Vagina (tissue), 2 donors: ENCODE measurements around the gene MAD1L1. TPM values are rescaled to one million over a fixed set of nuclear protein-coding genes. Genes with fewer than 3 reads are reported as not detected.

Experiments
- DNase-seq, 2 donors: peaks; one replicate each; pipeline ENCODE4 v3.0.0-alpha.2; 2017; ENCODE audit errors: extremely low spot score in 2 of 2
- H3K27ac ChIP-seq: fragments of 200-600 bp; sonication (generic); one replicate; pipeline ENCODE4 v1.5.1; 2019
- H3K27me3 ChIP-seq: fragments of 200-600 bp; sonication (generic); one replicate; pipeline ENCODE4 v1.5.1; 2019
- H3K36me3 ChIP-seq, 2 donors: fragments of 200-600 bp; sonication (generic); one replicate each; pipeline ENCODE4 v1.5.1; 2017 to 2019
- H3K4me1 ChIP-seq: fragments of 200-600 bp; sonication (generic); one replicate; pipeline ENCODE4 v1.5.1; 2019
- H3K4me3 ChIP-seq, 2 donors: fragments of 200-600 bp; sonication (generic); 1 replicate in 1 of 2; 2 replicates in 1 of 2; pipeline ENCODE4 v1.5.1; 2016 to 2019
- H3K9me3 ChIP-seq: fragments of 200-600 bp; sonication (generic); one replicate; pipeline ENCODE4 v1.5.1; 2019
- POLR2A ChIP-seq, 2 donors: fragments of 450-650 bp; IDR thresholded peaks; one replicate each; pipeline ENCODE4 v1.6.1; 2017; ENCODE audit warnings: antibody characterized with exemption in 2 of 2, mild to moderate bottlenecking in 2 of 2, moderate library complexity in 2 of 2
- POLR2AphosphoS5 ChIP-seq, 2 donors: sonication (generic); formaldehyde crosslinking; IDR thresholded peaks; one replicate each; pipeline ENCODE4 v1.9.0; 2017; ENCODE audit warnings: antibody characterized with exemption in 2 of 2, mild to moderate bottlenecking in 2 of 2, low read depth in 1 of 2; ENCODE audit not compliant: insufficient read depth in 1 of 2
- intact Hi-C: fragments of 100-400 bp; cut with DNase I; formaldehyde crosslinking; loops from one replicate; pipeline ENCODE4 v1.15.1; 2023
- total RNA-seq: library from RNA; depleted of rRNA; stranded (reverse); fragments of >200 nt; gene quantifications from one replicate; pipeline ENCODE4 v1.2.3, GENCODE V29; 2016
- TF ChIP-seq, protein P1 (sequence below), 3 experiments: fragments of 450-650 bp in 2 of 3; fragments of 200-600 bp in 1 of 3; sonication (generic) in 1 of 3; IDR thresholded peaks; one replicate each; pipeline ENCODE4 v1.5.1; 2017 to 2019; ENCODE audit warnings: antibody characterized with exemption in 3 of 3, mild to moderate bottlenecking in 2 of 3, moderate library complexity in 2 of 3

MAD1L1 gene
- total RNA-seq, 1 donor from 2014 or later = 62.4 TPM

DNA sequence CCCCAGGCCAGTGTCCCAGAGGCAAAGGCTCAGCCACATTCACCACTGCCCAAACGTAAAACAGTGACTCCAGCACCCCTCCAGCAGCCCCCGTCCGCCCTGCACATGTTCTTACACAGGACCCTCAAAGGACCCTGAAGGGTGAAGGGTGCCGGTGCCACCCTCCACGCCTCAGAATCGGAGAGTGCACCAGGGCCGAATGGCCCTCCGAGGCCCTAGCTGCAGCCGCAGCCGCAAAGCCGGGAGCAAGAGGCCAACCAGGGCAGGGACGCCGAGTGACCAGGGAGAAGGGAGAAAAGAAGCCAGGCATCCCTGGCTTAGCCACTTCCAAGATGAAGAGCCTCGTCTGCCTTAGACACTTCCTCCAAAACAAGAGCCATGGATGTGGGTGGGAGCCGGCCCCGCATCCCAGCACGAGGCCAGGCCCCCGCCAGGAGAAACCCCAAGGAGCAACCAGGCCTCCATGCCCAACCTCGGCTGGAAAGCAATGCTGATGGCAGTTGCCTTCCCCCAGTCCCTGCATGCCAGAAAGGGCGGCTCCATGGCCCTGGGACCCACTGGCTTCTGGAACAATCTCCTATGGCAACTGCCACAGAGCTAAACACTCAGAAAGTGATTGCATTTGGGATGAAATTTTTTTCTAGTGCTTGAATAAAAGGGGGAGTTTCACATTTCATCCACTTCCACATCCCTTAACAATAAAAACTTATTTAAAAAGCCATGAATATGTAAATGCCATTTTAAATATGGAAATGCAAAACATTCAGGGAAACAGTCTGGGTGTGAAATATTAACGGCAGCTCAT, 92.3 kb downstream of the MAD1L1 start:
- H3K4me3 ChIP-seq = no peak overlapping the region
- H3K27ac ChIP-seq = no peak overlapping the region
- H3K9me3 ChIP-seq = no peaks in the 10 kb centered on the region
- DNase-seq = no peak
- no peaks in the 10 kb centered on the region for H3K27me3 ChIP-seq
- intact Hi-C loops = no loop called here
- peaks cover 0 to 10% of the 10 kb centered on the region in 2 donors for H3K36me3 ChIP-seq
- no peaks in the 10 kb centered on the region for H3K4me1 ChIP-seq
- TF ChIP-seq POLR2AphosphoS5 (IDR thresholded peaks at IDR 0.05; ENCODE audit: insufficient read depth in 1 of 2, low read depth in 1 of 2) (no peak), POLR2A (IDR thresholded peaks at IDR 0.05) (no peak)
- TF ChIP-seq, protein P1, sequence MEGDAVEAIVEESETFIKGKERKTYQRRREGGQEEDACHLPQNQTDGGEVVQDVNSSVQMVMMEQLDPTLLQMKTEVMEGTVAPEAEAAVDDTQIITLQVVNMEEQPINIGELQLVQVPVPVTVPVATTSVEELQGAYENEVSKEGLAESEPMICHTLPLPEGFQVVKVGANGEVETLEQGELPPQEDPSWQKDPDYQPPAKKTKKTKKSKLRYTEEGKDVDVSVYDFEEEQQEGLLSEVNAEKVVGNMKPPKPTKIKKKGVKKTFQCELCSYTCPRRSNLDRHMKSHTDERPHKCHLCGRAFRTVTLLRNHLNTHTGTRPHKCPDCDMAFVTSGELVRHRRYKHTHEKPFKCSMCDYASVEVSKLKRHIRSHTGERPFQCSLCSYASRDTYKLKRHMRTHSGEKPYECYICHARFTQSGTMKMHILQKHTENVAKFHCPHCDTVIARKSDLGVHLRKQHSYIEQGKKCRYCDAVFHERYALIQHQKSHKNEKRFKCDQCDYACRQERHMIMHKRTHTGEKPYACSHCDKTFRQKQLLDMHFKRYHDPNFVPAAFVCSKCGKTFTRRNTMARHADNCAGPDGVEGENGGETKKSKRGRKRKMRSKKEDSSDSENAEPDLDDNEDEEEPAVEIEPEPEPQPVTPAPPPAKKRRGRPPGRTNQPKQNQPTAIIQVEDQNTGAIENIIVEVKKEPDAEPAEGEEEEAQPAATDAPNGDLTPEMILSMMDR (IDR thresholded peaks at IDR 0.05) = no peak

DNA sequence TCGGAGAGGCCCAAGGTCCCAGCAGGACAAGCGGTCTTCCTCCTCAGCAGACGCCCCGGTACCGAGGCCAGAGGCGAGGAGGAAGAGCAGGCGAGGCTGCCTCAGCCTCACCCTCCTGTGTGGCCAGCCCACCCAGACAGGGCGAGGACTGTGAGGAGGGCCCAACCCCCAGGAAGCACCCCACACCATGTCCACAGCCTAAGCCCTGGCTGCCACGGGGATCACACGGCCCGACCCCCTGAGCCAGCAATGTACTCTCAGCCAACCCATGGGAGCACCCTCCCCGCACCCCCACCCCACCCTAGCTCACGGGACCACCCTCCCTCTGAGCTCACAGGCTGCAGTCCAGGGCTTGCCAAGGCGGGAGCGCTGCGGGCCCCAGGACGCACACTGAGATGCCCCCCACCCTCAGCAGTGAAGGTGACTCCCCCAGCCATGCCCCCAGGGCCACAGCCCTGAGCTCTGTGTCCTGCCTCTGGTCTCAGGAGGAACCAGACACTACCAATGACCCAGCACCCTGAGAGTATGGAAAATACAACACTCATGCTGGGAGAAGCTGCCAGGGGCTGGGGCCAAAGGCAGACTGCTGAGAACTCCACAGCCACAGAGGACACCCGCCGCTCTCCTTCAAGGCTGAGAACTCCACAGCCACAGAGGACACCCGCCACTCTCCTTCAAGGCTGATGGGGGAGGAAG, 93.6 kb downstream of the MAD1L1 start:
- no peak overlapping the region for H3K27ac ChIP-seq
- no peak for DNase-seq
- H3K36me3 ChIP-seq = peaks cover 0 to 6% of the 10 kb centered on the region in 2 donors
- H3K27me3 ChIP-seq = no peaks in the 10 kb centered on the region
- no peaks in the 10 kb centered on the region for H3K9me3 ChIP-seq
- no peaks in the 10 kb centered on the region for H3K4me1 ChIP-seq
- H3K4me3 ChIP-seq = no peak overlapping the region
- TF ChIP-seq, protein P1 (IDR thresholded peaks at IDR 0.05) = no peak
- TF ChIP-seq POLR2AphosphoS5 (IDR thresholded peaks at IDR 0.05; ENCODE audit: insufficient read depth in 1 of 2, low read depth in 1 of 2) (no peak), POLR2A (IDR thresholded peaks at IDR 0.05) (no peak)
- intact Hi-C loops = no loop called here

DNA sequence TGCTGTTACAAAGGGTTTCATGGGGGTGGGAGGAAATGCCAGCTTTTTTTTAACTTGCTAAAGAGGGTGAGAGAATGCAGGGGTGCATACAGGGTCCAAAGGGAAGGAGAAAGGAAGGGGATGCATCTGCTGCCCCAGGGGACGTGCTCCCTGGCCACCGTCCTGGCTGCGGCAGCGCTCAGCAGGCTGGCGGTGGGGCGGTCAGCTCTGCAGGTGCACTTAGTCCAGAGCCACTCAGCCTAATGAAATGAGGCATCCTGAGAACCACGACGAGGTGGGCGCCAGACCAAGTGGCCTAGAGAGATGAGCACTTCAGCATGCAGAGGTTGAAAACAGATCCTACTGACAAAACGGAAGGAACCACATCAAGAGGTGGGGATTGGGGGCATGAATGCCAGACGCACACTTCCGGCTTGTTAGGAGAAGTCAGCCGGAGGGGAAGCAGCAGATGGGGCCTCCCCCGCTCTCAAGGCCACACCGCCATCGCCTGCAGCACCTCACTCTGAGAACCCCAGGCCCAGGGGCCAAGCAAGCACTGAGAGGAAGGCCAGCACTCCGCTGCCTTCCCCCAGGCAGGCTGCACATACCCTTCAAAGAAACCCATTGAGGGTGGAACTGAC, 94.5 kb downstream of the MAD1L1 start:
- TF ChIP-seq, protein P1 (IDR thresholded peaks at IDR 0.05) = no peak
- no peak for TF ChIP-seq POLR2AphosphoS5 (IDR thresholded peaks at IDR 0.05; ENCODE audit: insufficient read depth in 1 of 2, low read depth in 1 of 2)
- no peak for TF ChIP-seq POLR2A (IDR thresholded peaks at IDR 0.05)
- intact Hi-C loops = no loop called here
- DNase-seq = no peak

DNA sequence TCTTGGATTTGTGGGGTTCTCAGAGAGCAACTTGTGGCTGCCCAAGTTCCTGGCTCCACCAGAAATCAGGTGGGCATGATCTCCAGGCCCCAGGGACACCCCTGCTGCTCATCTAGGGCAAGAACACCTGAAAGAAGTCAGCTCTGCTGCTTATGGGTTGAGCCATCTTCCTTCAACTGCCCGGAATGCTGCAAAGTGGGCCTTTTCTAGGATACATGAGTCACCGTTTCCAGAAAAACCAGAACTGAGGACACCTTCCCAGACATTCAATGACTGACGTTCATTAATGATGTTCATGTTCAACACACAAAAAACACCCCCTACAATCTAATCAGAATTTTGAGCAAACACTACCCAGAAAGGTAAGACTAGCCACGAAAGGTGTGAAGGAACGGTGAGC, 98.0 kb downstream of the MAD1L1 start:
- H3K4me3 ChIP-seq = no peak overlapping the region
- H3K36me3 ChIP-seq = no peaks in the 10 kb centered on the region
- TF ChIP-seq, protein P1 (IDR thresholded peaks at IDR 0.05) = no peak
- TF ChIP-seq POLR2A (IDR thresholded peaks at IDR 0.05) = no peak
- no peak for TF ChIP-seq POLR2AphosphoS5 (IDR thresholded peaks at IDR 0.05; ENCODE audit: insufficient read depth in 1 of 2, low read depth in 1 of 2)
- no peak for DNase-seq
- no peaks in the 10 kb centered on the region for H3K27me3 ChIP-seq
- intact Hi-C loops = no loop called here
- H3K27ac ChIP-seq = no peak overlapping the region
- H3K9me3 ChIP-seq = no peaks in the 10 kb centered on the region
- H3K4me1 ChIP-seq = no peaks in the 10 kb centered on the region

More for the DNA sequence above, 94.5 kb downstream of the MAD1L1 start:
- no peaks in the 10 kb centered on the region for H3K4me1 ChIP-seq
- H3K4me3 ChIP-seq = no peak overlapping the region
- no peaks in the 10 kb centered on the region for H3K9me3 ChIP-seq
- H3K27ac ChIP-seq = no peak overlapping the region
- H3K36me3 ChIP-seq = no peaks in the 10 kb centered on the region
- H3K27me3 ChIP-seq = no peaks in the 10 kb centered on the region
